Activated CD4-positive, alpha-beta T cell treated with anti-CD3 and anti-CD28 coated beads, Interleukin-2, amount 10 ng/mL, durations not matched to agents 24 days and 14 days (primary cell): ENCODE measurements around the gene LRRTM3. TPM values are rescaled to one million over a fixed set of nuclear protein-coding genes. Genes with fewer than 3 reads are reported as not detected.

ENCODE experiments used
- DNase-seq: peaks from one replicate; pipeline ENCODE4 v3.0.0; 2022
- H3K27ac Mint-ChIP-seq: one replicate; pipeline ENCODE4 v1.8.0; 2022; ENCODE audit warnings: mild to moderate bottlenecking, mixed read lengths
- H3K27me3 Mint-ChIP-seq: one replicate; pipeline ENCODE4 v1.8.0; 2022; ENCODE audit warnings: mixed read lengths
- H3K36me3 Mint-ChIP-seq: one replicate; pipeline ENCODE4 v1.8.0; 2022; ENCODE audit warnings: low read depth, mild to moderate bottlenecking, mixed read lengths
- H3K4me1 Mint-ChIP-seq: one replicate; pipeline ENCODE4 v1.8.0; 2021; ENCODE audit warnings: mixed read lengths
- H3K4me3 Mint-ChIP-seq: one replicate; pipeline ENCODE4 v1.8.0; 2022; ENCODE audit warnings: mild to moderate bottlenecking, moderate library complexity, mixed read lengths
- H3K9me3 Mint-ChIP-seq: one replicate; pipeline ENCODE4 v1.8.0; 2021; ENCODE audit warnings: mixed read lengths
- intact Hi-C: fragments of 100-400 bp; cut with micrococcal nuclease; formaldehyde crosslinking; loops from one replicate; pipeline ENCODE4 v1.15.1; 2023
- total RNA-seq: library from RNA; stranded (reverse); gene quantifications from 2 replicates; pipeline ENCODE4 v1.2.3, GENCODE V29; 2022

LRRTM3 gene
- total RNA-seq, 1 donor from 2014 or later: not detected

DNA sequence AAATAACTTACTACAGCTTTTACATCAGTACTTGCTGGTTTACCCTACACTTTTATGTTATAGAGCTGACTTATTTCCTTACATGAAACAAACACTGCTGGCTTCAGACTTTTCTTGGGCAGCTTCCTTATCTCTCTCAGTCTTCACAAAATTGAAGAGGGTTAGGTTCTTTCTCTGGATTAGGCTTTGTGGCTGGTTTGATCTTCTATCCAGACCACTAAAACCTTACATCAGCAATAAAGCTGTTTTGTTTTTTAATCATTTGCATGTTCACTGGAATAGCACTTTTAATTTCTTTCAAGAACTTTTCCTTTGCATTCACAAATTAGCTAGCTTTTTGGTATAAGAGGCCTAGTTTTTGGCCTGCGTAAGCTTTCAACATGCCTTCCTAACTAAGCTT, 218.7 kb downstream of the LRRTM3 start:
- H3K9me3 Mint-ChIP-seq: no peaks in the 10 kb centered on the region
- no peak for DNase-seq
- H3K27ac Mint-ChIP-seq: no peak overlapping the region
- H3K36me3 Mint-ChIP-seq: no peaks in the 10 kb centered on the region
- H3K27me3 Mint-ChIP-seq: no peaks in the 10 kb centered on the region
- no peak overlapping the region for H3K4me3 Mint-ChIP-seq
- no peaks in the 10 kb centered on the region for H3K4me1 Mint-ChIP-seq
- intact Hi-C loops: no loop called here
